HEK293T (cell line): ENCODE measurements around the gene SLC36A3.
"Not testable (repeated sequence)": the region's sequence is repeated elsewhere in the genome, so short reads cannot be mapped to it uniquely, and the experiment has no call there.

Source experiments
- CTCF ChIA-PET: fragments of 350-600 bp; formaldehyde crosslinking; extraction: SDS; loops from one replicate; lab custom pipeline; 2021; ENCODE audit warnings: antibody characterized with exemption, inconsistent platforms; lab: Yijun Ruan, JAX
- POLR2A ChIA-PET: fragments of 350-600 bp; formaldehyde crosslinking; extraction: SDS; loops from one replicate; lab custom pipeline; 2020; ENCODE audit warnings: antibody characterized with exemption, inconsistent platforms; lab: Yijun Ruan, JAX
- DNase-seq: peaks from one replicate; pipeline ENCODE4 v3.0.0; 2012; ENCODE audit warnings: mixed read lengths; ENCODE audit errors: extremely low spot score
- ARNT ChIP-seq: fragments of 450-650 bp; IDR thresholded peaks from 2 replicates; pipeline ENCODE4 v1.6.1; 2017; ENCODE audit warnings: mild to moderate bottlenecking
- BHLHE40 ChIP-seq: fragments of 450-650 bp; IDR thresholded peaks from 2 replicates; pipeline ENCODE4 v1.6.1; 2016; ENCODE audit warnings: mild to moderate bottlenecking, moderate library complexity, borderline replicate concordance
- CTBP1 ChIP-seq: fragments of 450-650 bp; IDR thresholded peaks from 2 replicates; pipeline ENCODE4 v1.6.1; 2016; ENCODE audit warnings: borderline replicate concordance
- ELF4 ChIP-seq: fragments of 450-650 bp; IDR thresholded peaks from 2 replicates; pipeline ENCODE4 v1.6.1; 2017; ENCODE audit warnings: antibody characterized with exemption
- FOXA1 ChIP-seq: fragments of 450-650 bp; IDR thresholded peaks from 2 replicates; pipeline ENCODE4 v1.6.1; 2016; ENCODE audit warnings: mild to moderate bottlenecking
- FOXK2 ChIP-seq: fragments of 450-650 bp; IDR thresholded peaks from 2 replicates; pipeline ENCODE4 v1.6.1; 2016; ENCODE audit warnings: mild to moderate bottlenecking
- FOXM1 ChIP-seq: fragments of 450-650 bp; IDR thresholded peaks from 2 replicates; pipeline ENCODE4 v1.6.1; 2017; ENCODE audit warnings: mild to moderate bottlenecking, borderline replicate concordance
- HDGF ChIP-seq: fragments of 450-650 bp; IDR thresholded peaks from 2 replicates; pipeline ENCODE4 v1.6.1; 2017; ENCODE audit warnings: antibody characterized with exemption, borderline replicate concordance
- L3MBTL2 ChIP-seq: fragments of 450-650 bp; conservative IDR thresholded peaks from 2 replicates; pipeline ENCODE4 v1.6.1; 2016; ENCODE audit warnings: mild to moderate bottlenecking
- LEF1 ChIP-seq: fragments of 450-650 bp; IDR thresholded peaks from 2 replicates; pipeline ENCODE4 v1.6.1; 2017; ENCODE audit warnings: mild to moderate bottlenecking, borderline replicate concordance
- NFRKB ChIP-seq: fragments of 450-650 bp; IDR thresholded peaks from 2 replicates; pipeline ENCODE4 v1.6.1; 2016; ENCODE audit warnings: mild to moderate bottlenecking, moderate library complexity
- PKNOX1 ChIP-seq: fragments of 450-650 bp; IDR thresholded peaks from 2 replicates; pipeline ENCODE4 v1.6.1; 2016
- SP1 ChIP-seq: fragments of 450-650 bp; IDR thresholded peaks from 2 replicates; pipeline ENCODE4 v1.6.1; 2017
- SUZ12 ChIP-seq: fragments of 450-650 bp; IDR thresholded peaks from 2 replicates; pipeline ENCODE4 v1.6.1; 2016; ENCODE audit warnings: mild to moderate bottlenecking
- TARDBP ChIP-seq: fragments of 450-650 bp; IDR thresholded peaks from 2 replicates; pipeline ENCODE4 v1.6.1; 2016
- ZNF384 ChIP-seq: fragments of 450-650 bp; IDR thresholded peaks from 2 replicates; pipeline ENCODE4 v1.6.1; 2016

Gene SLC36A3

DNA sequence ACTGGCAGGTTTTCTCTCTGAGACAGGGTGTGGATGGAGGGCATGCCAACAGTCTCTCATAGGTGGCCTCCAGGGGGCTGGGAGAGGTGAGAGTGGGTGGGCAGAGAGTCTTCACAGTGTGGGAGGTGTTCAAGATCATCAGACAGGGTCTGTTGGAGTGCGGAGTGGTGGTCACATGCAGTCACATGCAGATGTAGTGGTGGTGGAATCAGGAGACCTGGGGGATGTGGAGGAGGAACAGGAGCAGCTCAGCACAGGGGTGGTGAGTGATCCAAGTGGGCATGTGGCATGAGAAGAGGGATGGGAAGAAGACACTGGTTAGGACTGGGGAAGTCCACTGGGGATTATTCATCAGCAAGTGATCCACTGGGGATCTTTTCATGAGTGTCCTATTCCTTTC lies 44.8 kb downstream of the SLC36A3 start:
- POLR2A ChIA-PET = no interaction called here
- CTCF ChIA-PET = no interaction called here
- DNase-seq = no peak
- TF ChIP-seq L3MBTL2 = no peak

- no peak for TF ChIP-seq SP1
- POLR2A ChIA-PET = no interaction called here
- no peak for DNase-seq
- CTCF ChIA-PET = no interaction called here
Observed at GRCh38 chr5:151258201-151258611, 45.4 kb downstream of the SLC36A3 start.

GRCh38 chr5:151257731-151258181 lies 45.8 kb downstream of the SLC36A3 start:
- ChIA-PET POLR2A (no interaction called here), CTCF (no interaction called here)
- TF ChIP-seq FOXM1 (no peak), ZNF384 (no peak), L3MBTL2 (no peak), LEF1 (no peak), ELF4 (no peak), FOXK2 (no peak), SUZ12 (no peak), CTBP1 (no peak), NFRKB (no peak), PKNOX1 (no peak)
- no peak for DNase-seq

DNA sequence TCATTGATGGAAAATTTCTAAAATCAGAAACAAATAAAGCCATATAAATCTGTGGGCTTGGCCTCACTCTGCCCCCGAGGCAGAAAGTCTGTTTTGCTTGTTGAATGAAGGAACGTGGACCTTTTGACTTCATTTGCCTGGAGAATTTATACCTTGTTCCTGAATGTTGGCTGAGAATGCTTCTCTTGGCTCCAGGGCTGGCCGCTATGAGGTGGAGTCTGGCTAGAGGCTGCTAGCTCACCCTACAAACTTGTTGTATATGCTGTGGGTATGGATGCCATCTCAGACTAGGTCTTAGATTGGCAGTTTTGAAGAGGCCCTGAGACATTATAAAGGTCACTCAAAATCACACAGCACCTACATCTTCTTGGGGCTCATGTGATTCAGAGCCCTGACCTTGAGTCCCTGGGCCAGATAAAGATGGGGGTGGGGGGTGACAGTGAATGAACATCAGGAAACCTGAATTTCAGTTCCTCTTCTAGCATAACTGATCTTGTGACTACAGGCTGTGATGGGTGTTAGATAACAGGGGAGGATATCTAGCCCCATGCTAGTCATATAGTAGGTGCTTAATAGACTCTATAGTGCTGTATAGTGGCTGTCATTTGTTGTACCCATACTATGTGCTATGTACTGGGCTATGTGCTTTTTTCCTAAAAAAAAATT lies 47.8 kb downstream of the SLC36A3 start:
- POLR2A ChIA-PET = no interaction called here
- no peak for DNase-seq
- CTCF ChIA-PET = no interaction called here
- TF ChIP-seq NFRKB (no peak), FOXK2 (no peak), CTBP1 (no peak), ARNT (no peak), LEF1 (no peak), SUZ12 (no peak), TARDBP (no peak), FOXM1 (no peak), HDGF (no peak), PKNOX1 (no peak), ZNF384 (no peak), SP1 (no peak)

- CTCF ChIA-PET = not testable (repeated sequence)
Observed at GRCh38 chr5:151254990-151255389, 48.6 kb downstream of the SLC36A3 start.

GRCh38 chr5:151254556-151254955 lies 49.0 kb downstream of the SLC36A3 start:
- TF ChIP-seq LEF1 = no peak
- no peak for TF ChIP-seq HDGF
- TF ChIP-seq NFRKB = no peak
- TF ChIP-seq FOXA1 = no peak
- no peak for TF ChIP-seq FOXM1
- TF ChIP-seq SUZ12 = no peak
- TF ChIP-seq L3MBTL2 = no peak
- TF ChIP-seq CTBP1 = no peak
- no peak for TF ChIP-seq TARDBP
- no peak for TF ChIP-seq PKNOX1
- TF ChIP-seq SP1 = no peak
- TF ChIP-seq FOXK2 = no peak
- no peak for TF ChIP-seq ARNT
- no peak for TF ChIP-seq ZNF384
- TF ChIP-seq ELF4 = no peak
- TF ChIP-seq BHLHE40 = no peak
- ChIA-PET CTCF (no interaction called here), POLR2A (no interaction called here)
- no peak for DNase-seq

More at GRCh38 chr5:151254990-151255389, 48.6 kb downstream of the SLC36A3 start:
- DNase-seq, POLR2A ChIA-PET: not testable (repeated sequence)

DNA sequence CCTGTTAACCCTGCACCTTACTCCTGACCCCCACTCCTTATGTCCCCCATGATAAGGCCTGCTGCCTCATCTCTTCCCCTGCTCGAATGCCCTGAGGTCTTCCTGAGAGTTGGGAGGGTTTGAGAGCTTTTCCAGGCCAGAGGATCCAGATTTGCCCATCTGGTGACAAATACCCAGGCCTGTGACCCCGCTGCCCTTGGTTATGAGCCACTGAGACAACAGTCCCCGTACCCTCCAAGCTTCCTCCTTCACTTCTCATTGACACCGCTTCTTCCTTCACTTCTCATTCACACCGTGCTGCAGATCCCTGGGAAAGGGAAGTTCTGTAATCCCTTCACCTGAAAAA lies 50.0 kb downstream of the SLC36A3 start:
- no peak for TF ChIP-seq ELF4
- TF ChIP-seq ZNF384 = no peak
- no peak for TF ChIP-seq NFRKB
- TF ChIP-seq FOXK2 = no peak
- no peak for TF ChIP-seq FOXM1
- no peak for TF ChIP-seq HDGF
- TF ChIP-seq TARDBP = no peak
- TF ChIP-seq L3MBTL2 = no peak
- no peak for TF ChIP-seq FOXA1
- no peak for TF ChIP-seq SP1
- TF ChIP-seq ARNT = no peak
- TF ChIP-seq CTBP1 = no peak
- TF ChIP-seq SUZ12 = no peak
- no peak for TF ChIP-seq LEF1
- TF ChIP-seq PKNOX1 = no peak
- no peak for TF ChIP-seq BHLHE40
- DNase-seq = no peak
- CTCF ChIA-PET = interaction anchor here (1.6 kb wide), 1 partner anchor 62 kb away, joined by 7 read pairs; no protein-coding TSS in a partner anchor
- POLR2A ChIA-PET = interaction anchor here (0.9 to 1.5 kb wide), 2 partner anchors 12 kb away, joined by 3 to 8 read pairs; no protein-coding TSS in a partner anchor
